HepG2 (cell line): ENCODE results near the gene SLC5A5. TPM values are rescaled to one million over a fixed set of nuclear protein-coding genes. Genes with fewer than 3 reads are reported as not detected.

Experiments used
- ATAC-seq: fragments of 200-7000 bp; cut with Tn5 transposase; 3 replicates; pipeline ENCODE4 v1.9.1; 2020; ENCODE audit warnings: mild to moderate bottlenecking, moderate library complexity
- BruUV-seq: library from RNA; stranded (reverse); fragments of 400-500 nt; replicated peaks from 2 replicates; lab custom pipeline; 2021; lab: Mats Ljungman, UMichigan
- CTCF ChIA-PET: fragments of 300-600 bp; formaldehyde crosslinking; extraction: SDS; loops from one replicate; lab custom pipeline; 2021; ENCODE audit warnings: low total read pairs, inconsistent platforms, low intra/inter-chr PET ratio; lab: Yijun Ruan, JAX
- POLR2A ChIA-PET: fragments of 350-600 bp; sonication (Branson Sonifier 250); formaldehyde crosslinking; loops from one replicate; lab custom pipeline; 2020; ENCODE audit warnings: antibody characterized with exemption, inconsistent platforms; lab: Yijun Ruan, JAX
- DNase-seq: peaks from one replicate; pipeline ENCODE4 v3.0.0-alpha.2; 2015; ENCODE audit warnings: low spot score
- FAIRE-seq: peaks from 3 replicates; lab custom pipeline; 2011; peaks lifted over from hg19 to GRCh38; lab: Jason Lieb, UNC
- H2AFZ ChIP-seq: one replicate; pipeline ENCODE4 v1.6.1; 2011; ENCODE audit warnings: low read length, inconsistent platforms
- H3K27ac ChIP-seq: fragments of 300-600 bp; 3 replicates; pipeline ENCODE4 v1.8.0; 2011; ENCODE audit warnings: mixed run types, mild to moderate bottlenecking, mixed read lengths, low read length, inconsistent platforms; ENCODE audit not compliant: insufficient read depth; ENCODE audit errors: extremely low read length
- H3K27me3 ChIP-seq, 2 experiments: fragments of 200-600 bp in 1 of 2; 2 replicates in 1 of 2; 3 replicates in 1 of 2; pipeline versions ENCODE4 v1.6.0 to v1.8.0; 2011; ENCODE audit warnings: low read length in 2 of 2, mild to moderate bottlenecking in 2 of 2, moderate library complexity in 2 of 2, inconsistent platforms in 1 of 2; ENCODE audit not compliant: insufficient read depth in 2 of 2, control insufficient read depth in 1 of 2
- H3K36me3 ChIP-seq, 2 experiments: fragments of 200-600 bp in 1 of 2; replicated peaks in 1 of 2; 2 replicates in 1 of 2; 3 replicates in 1 of 2; pipeline versions ENCODE4 v1.5.1 to v1.8.0; 2011; ENCODE audit warnings: low read length in 2 of 2, inconsistent platforms in 1 of 2; ENCODE audit not compliant: insufficient read depth in 2 of 2, control insufficient read depth in 1 of 2
- H3K4me1 ChIP-seq: 2 replicates; pipeline ENCODE4 v1.5.1; 2012; ENCODE audit warnings: low read length, inconsistent platforms; ENCODE audit not compliant: insufficient read depth
- H3K4me2 ChIP-seq: 2 replicates; pipeline ENCODE4 v1.6.0; 2011; ENCODE audit warnings: low read depth, low read length, inconsistent platforms
- H3K4me3 ChIP-seq, 3 experiments: fragments of 200-600 bp in 1 of 3; sonication (generic), shearing (Covaris generic) in 1 of 3; replicated peaks in 1 of 3; 2 replicates each; pipeline ENCODE4 v1.5.1; 2011 to 2016; ENCODE audit warnings: low read length in 3 of 3, inconsistent platforms in 2 of 3, low read depth in 2 of 3, mild to moderate bottlenecking in 2 of 3, control low read depth in 1 of 3, mixed read lengths in 1 of 3; ENCODE audit not compliant: insufficient read depth in 1 of 3
- H3K79me2 ChIP-seq: one replicate; pipeline ENCODE4 v1.6.1; 2011; ENCODE audit warnings: low read length, inconsistent platforms; ENCODE audit not compliant: insufficient read depth
- H3K9ac ChIP-seq: 2 replicates; pipeline ENCODE4 v1.6.0; 2011; ENCODE audit warnings: mild to moderate bottlenecking, low read depth, low read length, inconsistent platforms; ENCODE audit not compliant: insufficient read depth
- H3K9me3 ChIP-seq: 2 replicates; pipeline ENCODE4 v1.5.1; 2012; ENCODE audit warnings: mild to moderate bottlenecking, low read length
- H4K20me1 ChIP-seq: 2 replicates; pipeline ENCODE4 v1.6.0; 2011; ENCODE audit warnings: inconsistent platforms, mild to moderate bottlenecking, low read length, moderate library complexity; ENCODE audit not compliant: insufficient read depth
- HIVEP1 ChIP-seq: sonication (generic); formaldehyde crosslinking; IDR thresholded peaks from 2 replicates; pipeline ENCODE4 v1.4.0; 2020; ENCODE audit warnings: mild to moderate bottlenecking, missing genetic modification reagents
- ZNF501 ChIP-seq: sonication (generic); formaldehyde crosslinking; IDR thresholded peaks from 2 replicates; pipeline ENCODE4 v1.5.1; 2020; ENCODE audit warnings: mild to moderate bottlenecking, moderate library complexity, missing genetic modification reagents
- WGBS: methylation state at CpG from one replicate; pipeline ENCODE4 v1.1.6; 2017; ENCODE audit warnings: low lambda C conversion rate; 5-methylcytosine and 5-hydroxymethylcytosine counted together
- in situ Hi-C: cut with HindIII; loops from 2 replicates; pipeline ENCODE4 v1.10.0; 2017; ENCODE audit warnings: low pct_unique_long_range_greater_than_20kb; ENCODE audit not compliant: extremely low pct_ligation_motif_present
- intact Hi-C: fragments of 100-400 bp; cut with micrococcal nuclease; formaldehyde crosslinking; loops from one replicate; pipeline ENCODE4 v1.10.0; 2022; ENCODE audit not compliant: unreplicated experiment
- polyA plus RNA-seq, 8 experiments: library from polyadenylated mRNA; depleted of rRNA in 3 of 8; stranded (reverse) in 7 of 8; unstranded in 1 of 8; fragments of >200 nt; fragmentation: Illumina TruSeq in 4 of 8; extraction: Trizol in 4 of 8; gene quantifications; 2 replicates each; pipeline versions ENCODE4 v1.2.1 to v1.2.3, GENCODE V29; 2011 to 2016; ENCODE audit warnings: low read depth in 4 of 8, missing spikeins in 1 of 8, mixed read lengths in 1 of 8; ENCODE audit not compliant: insufficient read depth in 1 of 8
- total RNA-seq, 5 experiments: library from RNA; depleted of rRNA; stranded (reverse); fragments of >200 nt; fragmentation: Illumina TruSeq; extraction: Trizol; gene quantifications; 2 replicates each; pipeline ENCODE4 v1.2.3, GENCODE V29; 2016; ENCODE audit warnings: low read depth in 1 of 5
- TF ChIP-seq, protein P1 (sequence below): sonication (generic); formaldehyde crosslinking; IDR thresholded peaks from 2 replicates; pipeline ENCODE4 v1.5.1; 2020; ENCODE audit warnings: mild to moderate bottlenecking, missing genetic modification reagents, borderline replicate concordance
- TF ChIP-seq, protein P2 (sequence below): sonication (generic); formaldehyde crosslinking; IDR thresholded peaks from 2 replicates; pipeline ENCODE4 v1.5.1; 2020; ENCODE audit warnings: mild to moderate bottlenecking, missing genetic modification reagents
- TF ChIP-seq, protein P3 (sequence below): sonication (generic); formaldehyde crosslinking; IDR thresholded peaks from 2 replicates; pipeline ENCODE4 v1.9.0; 2021; ENCODE audit warnings: missing genetic modification reagents, mild to moderate bottlenecking, borderline replicate concordance

SLC5A5 gene
- total and polyA plus RNA-seq, 2 of the 13 experiments (the other 11 are each of a cell fraction or from before 2014, with no cell fraction given) = not detected

DNA sequence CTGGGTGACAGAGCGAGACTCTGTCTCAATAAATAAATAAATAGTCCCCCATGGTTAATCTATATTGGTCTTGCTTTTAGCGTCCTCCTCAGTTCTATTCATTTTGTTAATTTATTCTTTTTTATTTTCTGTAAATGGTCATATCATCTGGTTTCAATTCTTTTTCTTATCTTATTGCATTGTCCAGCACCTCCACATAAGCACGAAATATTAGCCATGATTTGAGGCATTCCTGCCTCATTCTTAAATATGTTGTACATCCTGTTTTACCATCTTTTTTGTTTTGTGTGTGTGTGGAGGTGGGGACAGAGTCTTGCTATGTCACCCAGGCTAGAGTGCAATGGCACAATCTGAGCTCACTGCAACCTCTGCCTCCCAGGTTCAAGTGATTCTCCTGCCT lies 36.5 kb downstream of the SLC5A5 start:
- Histone ChIP-seq H3K27me3 (no peaks in the 10 kb centered on the region), H2AFZ (no peak overlapping the region), H3K27ac (no peak overlapping the region), H3K79me2 (no peaks in the 10 kb centered on the region), H3K4me3 (no peak overlapping the region), H3K4me2 (no peak overlapping the region), H4K20me1 (no peaks in the 10 kb centered on the region), H3K9me3 (peaks cover 15% of the 10 kb centered on the region)
- no TSS peak for BruUV-seq
- in situ Hi-C loops = no loop called here
- ATAC-seq (no peak), DNase-seq (no peak), FAIRE-seq (no peak)
- POLR2A ChIA-PET = no interaction called here
- WGBS = 36% methylated on average over 3 of the region's 3 CpGs
- TF ChIP-seq, protein P1, sequence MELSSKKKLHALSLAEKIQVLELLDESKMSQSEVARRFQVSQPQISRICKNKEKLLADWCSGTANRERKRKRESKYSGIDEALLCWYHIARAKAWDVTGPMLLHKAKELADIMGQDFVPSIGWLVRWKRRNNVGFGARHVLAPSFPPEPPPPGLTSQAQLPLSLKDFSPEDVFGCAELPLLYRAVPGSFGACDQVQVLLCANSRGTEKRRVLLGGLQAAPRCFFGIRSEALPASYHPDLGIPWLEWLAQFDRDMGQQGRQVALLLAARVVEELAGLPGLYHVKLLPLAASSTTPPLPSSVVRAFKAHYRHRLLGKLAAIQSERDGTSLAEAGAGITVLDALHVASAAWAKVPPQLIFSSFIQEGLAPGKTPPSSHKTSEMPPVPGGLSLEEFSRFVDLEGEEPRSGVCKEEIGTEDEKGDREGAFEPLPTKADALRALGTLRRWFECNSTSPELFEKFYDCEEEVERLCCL (CRISPR knock-in tag) = no peak
- TF ChIP-seq ZNF501 (no peak), HIVEP1 (no peak)
- TF ChIP-seq, protein P2, sequence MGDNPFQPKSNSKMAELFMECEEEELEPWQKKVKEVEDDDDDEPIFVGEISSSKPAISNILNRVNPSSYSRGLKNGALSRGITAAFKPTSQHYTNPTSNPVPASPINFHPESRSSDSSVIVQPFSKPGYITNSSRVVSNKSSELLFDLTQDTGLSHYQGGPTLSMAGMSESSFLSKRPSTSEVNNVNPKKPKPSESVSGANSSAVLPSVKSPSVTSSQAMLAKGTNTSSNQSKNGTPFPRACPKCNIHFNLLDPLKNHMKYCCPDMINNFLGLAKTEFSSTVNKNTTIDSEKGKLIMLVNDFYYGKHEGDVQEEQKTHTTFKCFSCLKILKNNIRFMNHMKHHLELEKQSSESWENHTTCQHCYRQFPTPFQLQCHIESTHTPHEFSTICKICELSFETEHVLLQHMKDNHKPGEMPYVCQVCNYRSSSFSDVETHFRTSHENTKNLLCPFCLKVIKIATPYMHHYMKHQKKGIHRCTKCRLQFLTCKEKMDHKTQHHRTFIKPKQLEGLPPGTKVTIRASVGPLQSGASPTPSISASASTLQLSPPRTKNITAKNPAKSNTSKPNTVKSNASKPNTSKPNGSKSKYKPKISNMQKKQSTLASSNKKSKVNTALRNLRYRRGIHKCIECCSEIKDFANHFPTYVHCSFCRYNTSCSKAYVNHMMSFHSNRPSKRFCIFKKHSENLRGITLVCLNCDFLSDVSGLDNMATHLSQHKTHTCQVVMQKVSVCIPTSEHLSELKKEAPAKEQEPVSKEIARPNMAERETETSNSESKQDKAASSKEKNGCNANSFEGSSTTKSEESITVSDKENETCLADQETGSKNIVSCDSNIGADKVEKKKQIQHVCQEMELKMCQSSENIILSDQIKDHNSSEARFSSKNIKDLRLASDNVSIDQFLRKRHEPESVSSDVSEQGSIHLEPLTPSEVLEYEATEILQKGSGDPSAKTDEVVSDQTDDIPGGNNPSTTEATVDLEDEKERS = 0 out of 2 replicates have a peak, but pooled peaks have one; percentile 57
- TF ChIP-seq, protein P3, sequence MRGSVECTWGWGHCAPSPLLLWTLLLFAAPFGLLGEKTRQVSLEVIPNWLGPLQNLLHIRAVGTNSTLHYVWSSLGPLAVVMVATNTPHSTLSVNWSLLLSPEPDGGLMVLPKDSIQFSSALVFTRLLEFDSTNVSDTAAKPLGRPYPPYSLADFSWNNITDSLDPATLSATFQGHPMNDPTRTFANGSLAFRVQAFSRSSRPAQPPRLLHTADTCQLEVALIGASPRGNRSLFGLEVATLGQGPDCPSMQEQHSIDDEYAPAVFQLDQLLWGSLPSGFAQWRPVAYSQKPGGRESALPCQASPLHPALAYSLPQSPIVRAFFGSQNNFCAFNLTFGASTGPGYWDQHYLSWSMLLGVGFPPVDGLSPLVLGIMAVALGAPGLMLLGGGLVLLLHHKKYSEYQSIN = no peak
- TF ChIP-seq, all 625 proteins: peak for 1
- intact Hi-C loops = no loop called here
- Histone ChIP-seq H3K9ac (no peak overlapping the region), H3K4me1 (no peaks in the 10 kb centered on the region), H3K36me3 (no peaks in the 10 kb centered on the region)
- CTCF ChIA-PET = no interaction called here
